GM13976 (cell line): Measurements from ENCODE around the gene SLC15A1.
"Not testable (repeated sequence)": the region's sequence is repeated elsewhere in the genome, so short reads cannot be mapped to it uniquely, and the experiment has no call there.

ENCODE experiments used
- DNase-seq: peaks from one replicate; pipeline ENCODE4 v3.0.0; 2012; ENCODE audit warnings: low spot score
- CTCF ChIP-seq: IDR thresholded peaks from 2 replicates; pipeline ENCODE4 v1.5.1; 2012; ENCODE audit warnings: borderline replicate concordance, mild to moderate bottlenecking; ENCODE audit not compliant: insufficient read depth; ENCODE audit errors: extremely low read depth, missing control alignments, control extremely low read depth
- in situ Hi-C: fragments of 300-500 bp; cut with MboI; formaldehyde crosslinking; loops from one replicate; pipeline ENCODE4 v1.12.0; 2022; ENCODE audit warnings: low sequenced_read_pairs, mixed read lengths, inconsistent platforms; ENCODE audit not compliant: unreplicated experiment

The SLC15A1 gene

DNA sequence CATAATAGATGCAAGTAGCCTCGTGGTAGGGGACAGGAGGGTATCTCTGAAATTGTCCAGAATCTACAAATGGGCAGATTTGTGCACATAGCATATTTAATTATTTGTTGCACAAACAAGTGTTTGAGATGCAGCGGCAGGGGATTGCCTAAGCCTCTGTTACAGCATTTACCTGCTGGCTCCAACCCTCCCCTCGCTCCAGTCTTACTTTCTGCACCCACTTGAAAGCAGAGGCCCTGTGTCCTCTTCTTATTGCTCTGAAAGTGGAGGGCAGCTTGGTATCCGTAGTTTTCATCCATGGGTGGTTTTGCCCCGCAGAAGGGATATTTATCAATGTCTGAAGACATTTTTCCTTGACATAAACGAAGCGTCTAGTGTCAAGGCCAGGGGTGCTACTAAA lies 102.6 kb downstream of the SLC15A1 start:
- TF ChIP-seq CTCF: no peak
- no peak for DNase-seq
- in situ Hi-C loops: no loop called here

DNA sequence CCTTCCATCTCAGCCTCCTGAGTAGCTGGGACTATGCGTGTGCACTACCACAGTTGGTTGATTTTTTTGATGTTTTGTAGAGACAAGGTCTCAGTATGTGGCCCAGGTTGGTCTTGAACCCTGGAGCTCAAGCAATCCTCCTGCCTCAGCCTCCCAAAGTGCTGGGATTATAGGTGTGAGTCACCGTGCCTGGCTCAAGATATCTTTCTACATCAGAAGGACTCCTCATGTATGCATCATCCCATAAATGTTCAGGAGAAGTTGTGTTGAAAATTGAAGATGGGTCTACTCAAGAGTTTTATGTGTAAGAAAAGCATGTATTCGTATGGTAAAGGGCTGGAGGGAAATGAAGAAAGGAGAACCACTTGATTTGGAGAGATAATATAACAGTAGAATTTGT lies 103.8 kb downstream of the SLC15A1 start:
- DNase-seq: no peak
- no peak for TF ChIP-seq CTCF
- in situ Hi-C loops: no loop called here

GRCh38 chr13:98648141-98648540 lies 104.3 kb downstream of the SLC15A1 start:
- in situ Hi-C loops: no loop called here
- no peak for TF ChIP-seq CTCF
- DNase-seq: no peak

DNA sequence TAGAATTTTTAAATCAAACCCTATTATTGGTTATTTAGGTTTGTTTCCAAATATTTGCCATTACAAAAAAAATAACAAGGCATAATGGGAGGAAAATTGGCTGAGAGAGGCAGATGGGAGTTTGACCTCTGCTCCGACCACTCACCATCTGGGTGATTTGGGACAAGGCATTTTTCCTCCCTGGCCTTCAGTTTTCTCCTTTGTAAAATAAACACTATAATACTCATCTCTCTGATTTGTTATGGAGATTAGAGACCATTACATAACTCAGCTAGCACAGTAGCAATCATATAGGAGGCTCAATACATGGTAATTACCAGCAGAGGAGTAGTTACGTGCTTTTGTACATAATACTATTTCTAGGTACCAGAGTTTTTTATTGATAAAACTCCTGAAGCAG lies 105.4 kb downstream of the SLC15A1 start:
- no peak for DNase-seq
- TF ChIP-seq CTCF: no peak
- in situ Hi-C loops: no loop called here

DNA sequence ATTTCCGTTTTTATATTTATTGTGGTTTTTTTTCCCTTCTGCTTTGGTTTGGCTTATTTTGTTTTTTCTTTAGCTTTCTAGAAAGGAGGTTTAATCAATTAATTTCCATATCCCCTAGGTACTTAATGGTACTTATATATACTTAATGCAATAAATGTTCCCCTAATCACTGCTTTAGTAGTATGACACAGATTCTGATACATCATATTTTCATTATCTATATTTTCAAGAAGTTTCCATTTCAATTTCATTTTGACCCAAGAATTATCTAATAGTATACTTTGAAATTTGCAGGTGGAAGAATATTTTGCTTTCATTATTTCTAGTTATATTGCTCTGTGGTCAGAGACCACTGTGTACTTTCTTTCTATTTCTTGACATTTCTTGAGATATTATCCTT lies 109.0 kb downstream of the SLC15A1 start:
- DNase-seq: no peak
- TF ChIP-seq CTCF: no peak
- in situ Hi-C loops: no loop called here

DNA sequence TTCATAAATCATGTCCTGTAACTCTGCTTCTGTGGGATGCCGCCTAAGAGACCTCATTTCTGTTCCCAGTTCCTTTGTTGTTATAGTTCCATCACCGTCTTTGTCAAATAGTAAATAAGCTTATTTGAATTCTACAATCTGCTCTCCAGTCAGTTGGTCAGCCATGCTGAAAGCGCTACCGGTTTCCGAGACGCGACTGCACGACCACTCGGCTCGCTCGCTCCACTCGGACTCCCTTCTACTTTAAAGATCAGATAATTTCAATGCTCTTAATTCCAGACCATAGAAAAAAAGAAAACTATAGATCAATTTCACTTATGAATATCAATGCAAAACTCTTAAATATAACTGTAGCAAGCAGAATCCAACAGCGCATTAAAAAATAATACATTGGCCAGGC lies 111.4 kb downstream of the SLC15A1 start:
- DNase-seq: no peak
- no peak for TF ChIP-seq CTCF
- in situ Hi-C loops: no loop called here

- DNase-seq, in situ Hi-C loops: not testable (repeated sequence)
Observed at GRCh38 chr13:98639785-98640184, 112.7 kb downstream of the SLC15A1 start.

GRCh38 chr13:98638352-98638751 lies 114.1 kb downstream of the SLC15A1 start:
- DNase-seq, in situ Hi-C loops: not testable (repeated sequence)
